ENCODE data around the gene MTF2.

Gene MTF2

DNA sequence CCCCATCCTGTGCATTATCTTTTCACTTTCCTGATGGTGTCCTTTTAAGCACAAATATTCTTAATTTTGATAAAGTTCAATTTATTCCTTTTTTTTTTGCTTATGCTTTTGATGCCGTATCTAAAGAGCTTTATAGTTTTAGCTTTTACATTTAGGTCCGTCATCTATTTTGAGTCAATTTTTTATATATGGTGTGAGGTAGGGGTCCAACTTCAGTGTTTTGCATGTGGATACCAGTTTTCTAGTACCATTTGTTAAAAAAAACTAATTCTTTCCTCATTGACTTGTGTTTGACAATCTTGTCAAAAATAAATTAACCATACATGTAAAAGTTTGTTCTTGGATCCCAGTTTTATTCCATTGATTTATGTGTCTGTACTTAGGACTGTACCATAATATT, 4.9 kb downstream of the MTF2 start:
- no peak for DNase-seq

DNA sequence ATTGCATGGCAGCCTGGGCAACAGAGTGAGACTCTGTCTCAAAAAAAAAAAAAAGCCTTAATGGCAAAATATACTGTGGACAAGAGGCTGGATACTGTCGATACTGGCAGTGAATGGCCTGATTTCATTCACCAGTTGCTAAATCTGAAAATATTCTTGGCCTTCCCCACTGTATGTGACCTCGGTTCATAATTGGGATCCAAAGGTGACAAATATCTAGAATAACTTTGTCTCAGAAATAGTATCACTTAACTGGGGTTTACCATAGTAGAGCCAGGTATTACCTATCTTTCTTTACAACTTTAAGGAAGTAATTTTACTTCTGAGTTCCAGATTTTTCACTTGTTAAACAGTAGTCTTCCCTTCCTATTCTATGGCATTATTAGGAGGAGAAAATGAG, 8.4 kb downstream of the MTF2 start:
- no peak for DNase-seq

DNA sequence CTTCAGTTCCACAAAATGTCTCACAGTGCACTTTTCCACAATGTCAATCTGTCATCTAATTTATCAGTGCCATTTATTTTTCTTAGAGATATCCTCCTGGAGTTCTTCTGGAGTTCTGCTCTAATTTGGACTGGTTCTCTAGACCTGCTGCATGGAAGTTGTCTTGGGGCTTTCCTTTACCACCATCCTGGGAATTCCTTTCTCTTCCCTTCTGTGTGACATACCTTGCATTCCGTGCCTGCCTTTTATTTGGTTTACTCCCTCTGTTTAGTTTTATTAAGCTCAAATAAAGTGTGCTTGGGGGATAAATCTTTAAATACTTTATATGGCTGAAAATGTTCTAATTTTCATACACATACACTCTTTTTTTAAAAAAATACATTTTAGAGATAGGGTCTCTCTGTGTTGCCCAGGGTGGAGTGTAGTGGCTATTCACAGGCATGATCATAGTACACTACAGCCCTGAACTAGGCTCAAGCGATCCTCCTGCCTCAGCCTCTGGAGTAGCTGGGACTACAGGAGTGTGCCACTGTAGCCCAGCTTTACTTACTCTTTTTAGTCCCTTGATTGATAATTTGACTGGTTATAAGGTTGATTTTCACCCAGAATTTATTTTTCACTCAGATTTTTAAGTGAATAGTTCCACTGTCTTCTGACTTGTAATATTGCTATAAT, 14.4 kb downstream of the MTF2 start:
- DNase-seq, result no peak

DNA sequence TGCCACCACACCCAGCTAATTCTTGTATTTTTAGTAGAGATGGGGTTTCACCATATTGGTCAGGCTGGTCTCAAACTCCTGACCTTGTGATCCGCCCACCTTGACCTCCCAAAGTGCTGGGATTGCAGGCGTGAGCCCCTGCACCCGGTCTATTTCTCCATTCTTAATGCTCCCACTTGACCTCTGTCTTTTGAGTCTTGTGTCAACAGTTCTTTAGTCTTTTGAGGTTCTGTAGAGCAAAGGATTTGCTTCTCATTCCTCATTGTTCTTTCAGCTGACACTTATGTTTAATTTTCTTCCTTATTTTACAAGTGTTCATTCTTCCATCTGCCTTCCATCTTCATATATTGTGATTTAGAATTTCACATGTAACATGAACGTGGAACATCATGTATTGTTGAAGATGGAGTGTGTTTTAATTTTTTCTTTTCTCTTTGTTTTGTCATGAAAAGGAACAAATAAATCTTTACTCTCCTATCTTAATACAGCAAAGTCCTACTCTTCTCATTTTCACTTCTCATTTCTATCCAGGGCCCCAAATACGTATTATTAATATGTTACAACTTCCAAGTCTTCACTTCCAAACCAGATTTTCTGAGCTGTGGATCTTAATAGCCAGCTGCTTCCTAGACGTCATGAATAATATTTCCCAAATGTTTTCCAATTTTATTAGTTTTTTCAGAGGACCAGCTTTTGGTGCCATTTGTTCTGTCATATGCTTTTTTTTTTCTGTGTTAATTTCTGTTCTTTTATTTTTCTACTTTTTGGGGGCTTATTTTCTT, 16.9 kb downstream of the MTF2 start:
- no peak for DNase-seq

GRCh38 chr1:93102142-93102541, 23.1 kb downstream of the MTF2 start:
- no peak for DNase-seq

DNA sequence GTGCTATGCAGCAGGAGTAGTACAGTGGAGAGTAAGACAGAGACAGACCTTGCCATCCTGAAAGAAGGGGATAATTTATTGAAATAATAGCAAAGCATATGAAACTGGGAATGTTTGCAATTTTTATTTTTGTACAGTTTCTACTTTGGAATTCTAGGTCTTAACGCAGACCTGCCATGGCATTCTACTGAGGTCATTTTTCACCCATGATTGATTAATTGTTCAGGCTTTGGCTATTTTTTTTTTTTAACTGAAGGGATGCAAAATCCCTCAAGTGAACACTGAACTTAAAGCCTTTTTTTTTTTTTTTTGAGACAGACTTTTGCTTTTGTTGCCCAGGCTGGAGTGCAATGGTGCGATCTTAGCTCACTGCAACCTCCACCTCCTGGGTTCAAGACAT, 27.1 kb downstream of the MTF2 start:
- no peak for DNase-seq

GRCh38 chr1:93107395-93107794, 28.3 kb downstream of the MTF2 start:
- no peak for DNase-seq

- no peak for DNase-seq
Observed at GRCh38 chr1:93108335-93108734, 29.3 kb downstream of the MTF2 start.

- DNase-seq, result no peak
Observed at GRCh38 chr1:93109578-93109977, 30.5 kb downstream of the MTF2 start.

DNA sequence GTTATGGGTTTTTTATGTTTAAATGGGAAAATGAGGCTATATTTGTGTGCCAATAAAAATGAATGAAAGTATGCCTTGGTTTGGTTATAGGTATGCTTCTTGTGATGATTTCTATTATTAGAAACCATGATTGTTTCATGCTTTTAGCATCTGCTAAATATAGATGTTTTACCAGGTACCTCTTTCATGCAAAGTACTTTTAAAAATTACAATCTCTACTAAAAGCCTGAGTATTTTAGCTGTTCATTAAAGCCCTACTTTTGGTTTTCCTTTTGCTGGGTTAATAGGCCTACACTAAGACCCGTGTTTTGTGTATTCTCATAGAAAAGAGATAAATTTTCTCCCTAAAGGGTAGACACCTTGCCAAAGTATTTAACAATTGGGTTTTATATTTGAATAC, 32.0 kb downstream of the MTF2 start:
- no peak for DNase-seq

DNA sequence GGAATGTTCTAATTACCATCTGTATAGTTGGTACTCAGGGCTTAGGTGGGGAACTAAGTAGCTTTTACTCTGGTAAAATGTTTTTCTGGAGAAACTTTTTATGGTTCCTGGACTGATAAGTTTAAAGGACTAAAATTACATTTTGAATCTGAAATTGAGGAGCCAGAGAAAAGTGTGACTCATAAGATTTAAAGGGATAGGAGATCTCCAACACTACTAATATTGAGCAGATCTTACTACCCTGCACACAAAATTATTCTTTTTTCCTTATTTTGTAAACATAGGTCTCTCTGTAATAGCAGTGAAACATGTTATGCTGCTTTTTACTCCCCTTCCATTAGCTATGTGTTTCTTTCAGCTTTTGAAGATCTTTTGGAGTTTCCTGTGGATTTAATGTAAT, 32.5 kb downstream of the MTF2 start:
- no peak for DNase-seq

- DNase-seq, result no peak
Observed at GRCh38 chr1:93113127-93113526, 34.0 kb downstream of the MTF2 start.

DNA sequence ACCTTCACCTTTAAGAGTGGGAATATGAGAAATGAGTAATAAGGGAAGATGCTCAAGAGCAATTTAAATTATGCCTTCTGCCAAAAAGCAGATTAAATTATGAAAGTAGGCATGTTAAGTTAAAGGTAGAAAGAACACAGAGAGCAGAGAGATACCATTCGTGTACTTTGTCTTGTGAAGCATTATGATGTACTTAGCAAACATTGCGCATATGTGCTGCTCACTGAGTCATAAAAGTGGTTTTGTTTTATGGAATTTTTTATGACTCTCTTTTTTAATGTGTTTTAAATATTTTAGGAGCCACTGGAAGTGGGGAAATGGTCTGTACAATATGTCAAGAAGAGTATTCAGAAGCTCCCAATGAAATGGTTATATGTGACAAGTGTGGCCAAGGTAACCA, 35.3 kb downstream of the MTF2 start:
- no peak for DNase-seq

- DNase-seq, result no peak
Observed at GRCh38 chr1:93120614-93121013, 41.5 kb downstream of the MTF2 start.

GRCh38 chr1:93123201-93123783, 44.2 kb downstream of the MTF2 start:
- no peak for DNase-seq

DNA sequence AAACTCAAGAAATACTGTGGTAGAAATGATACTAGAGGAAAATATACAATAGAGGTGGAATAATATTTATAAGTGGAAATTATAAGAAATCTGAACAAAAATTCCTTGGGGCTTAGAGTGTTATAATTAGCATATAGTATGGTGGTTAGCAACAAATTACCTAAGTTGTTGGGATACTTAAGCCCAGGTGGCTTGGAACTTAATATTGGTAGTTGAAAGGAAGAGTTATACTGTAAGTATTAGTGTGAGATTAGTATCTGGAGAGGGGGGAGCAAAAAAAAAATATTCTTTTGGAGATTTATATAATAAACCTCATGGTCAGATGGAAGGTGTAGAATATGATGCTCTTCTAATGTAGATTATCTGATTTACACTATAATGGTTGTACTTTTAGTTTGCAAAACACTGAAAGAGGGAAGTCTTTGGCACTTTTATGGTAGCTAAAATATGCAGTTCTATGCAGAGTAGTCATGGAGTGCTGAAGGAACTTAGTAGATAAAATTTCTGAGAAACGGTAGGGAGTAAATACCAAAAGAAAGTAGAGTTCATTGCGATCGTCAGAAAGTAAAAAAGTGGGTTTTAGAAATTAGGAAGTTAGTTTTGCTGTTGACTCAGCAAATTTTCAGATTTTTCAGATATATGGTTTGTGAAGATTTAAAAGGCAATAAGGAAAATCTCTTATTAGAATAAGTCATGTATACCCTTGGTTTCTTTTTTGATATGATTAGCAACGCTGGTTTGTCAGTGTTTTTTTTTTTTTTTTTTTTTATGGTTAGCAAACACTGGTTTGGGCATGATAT, 45.7 kb downstream of the MTF2 start:
- no peak for DNase-seq

DNA sequence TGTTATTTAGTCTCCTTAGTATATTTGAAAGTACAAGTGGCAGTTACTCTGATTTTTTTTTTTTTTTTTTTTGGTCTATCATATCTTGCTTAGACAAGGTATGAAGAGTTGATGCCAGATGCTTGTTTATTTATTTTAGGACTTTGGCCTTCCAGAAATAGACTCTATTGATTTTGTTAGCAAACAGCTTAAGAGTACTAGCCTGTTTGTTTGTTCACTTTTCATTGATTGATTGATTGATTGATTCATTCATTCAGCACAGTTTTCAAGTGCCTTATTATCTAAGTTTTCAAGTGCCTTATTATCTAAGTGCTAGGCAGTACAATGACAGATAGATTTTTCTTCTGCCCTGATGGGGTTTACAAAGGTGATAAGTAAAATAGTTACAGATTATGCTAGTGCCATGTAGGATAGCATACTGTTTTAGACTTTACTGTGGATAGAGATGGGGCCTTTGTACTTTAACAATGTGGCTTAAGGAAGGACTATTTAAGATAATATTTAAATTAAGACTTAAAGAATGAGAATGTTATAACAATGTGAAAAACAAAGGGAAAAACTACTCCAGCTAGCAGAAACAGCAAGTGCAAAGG, 50.5 kb downstream of the MTF2 start:
- no peak for DNase-seq

GRCh38 chr1:93132638-93133037, 53.6 kb downstream of the MTF2 start:
- no peak for DNase-seq

GRCh38 chr1:93136445-93136844, 57.4 kb downstream of the MTF2 start:
- DNase-seq, result no peak

DNA sequence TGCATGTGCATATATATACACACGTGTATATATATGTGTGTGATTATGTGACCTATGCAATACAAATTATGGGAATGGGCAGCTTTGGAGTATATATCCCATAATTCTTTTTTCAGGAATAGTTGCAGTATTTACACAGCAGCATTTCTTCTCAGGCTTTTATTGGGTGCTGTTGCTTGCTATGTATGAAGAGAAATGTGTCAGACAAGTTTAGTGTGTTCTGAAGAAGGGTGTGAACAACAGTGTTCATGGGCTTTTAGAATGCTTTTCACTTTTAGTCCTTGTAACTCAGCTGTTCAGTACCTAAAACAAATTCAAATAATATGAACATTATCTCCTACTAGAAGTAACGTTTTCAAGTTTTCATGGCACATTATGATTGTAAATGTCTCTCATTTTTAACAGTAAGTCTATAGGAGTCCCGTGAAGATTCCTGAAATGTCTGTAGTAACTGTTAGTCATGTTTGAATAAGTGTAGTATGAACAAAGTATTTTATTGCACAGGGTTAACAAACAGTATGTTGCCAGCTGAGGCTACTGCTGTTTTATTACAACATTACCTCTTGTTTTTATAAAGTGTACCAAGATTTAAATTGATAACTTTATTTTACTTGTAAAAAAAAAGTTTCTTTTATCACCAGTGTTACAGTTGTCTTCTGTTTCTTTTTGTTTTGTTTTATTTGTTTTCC, 58.7 kb downstream of the MTF2 start:
- no peak for DNase-seq

GRCh38 chr1:93140106-93140505, 61.0 kb downstream of the MTF2 start:
- DNase-seq, result no peak

GRCh38 chr1:93142161-93142560, 63.1 kb downstream of the MTF2 start:
- DNase-seq, result no peak

DNA sequence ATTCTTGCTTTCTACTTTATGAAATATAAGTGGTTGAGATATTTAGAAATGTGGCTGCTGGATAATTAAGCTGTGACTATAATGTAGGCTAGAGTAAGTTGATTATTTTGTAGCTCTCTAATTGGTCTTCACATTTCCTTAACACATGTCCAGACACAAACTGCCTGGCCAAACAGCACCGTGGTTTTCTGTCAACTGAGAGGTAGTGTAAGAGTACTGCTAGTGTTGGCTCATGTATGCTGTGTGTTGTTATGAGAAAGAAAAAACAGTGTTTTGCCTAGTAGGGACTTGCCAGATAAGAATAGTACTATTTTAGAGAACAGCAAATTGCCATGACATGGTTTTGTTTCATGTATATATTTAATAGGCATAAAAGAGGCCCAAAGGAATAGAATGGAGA, 64.1 kb downstream of the MTF2 start:
- DNase-seq, result no peak

Measured in NCI-H2081 (cell line).